Measurements from ENCODE around the gene SH3RF2.

GRCh38 chr5:146001544-146002190 lies 65.3 kb downstream of the SH3RF2 start:
- TF ChIP-seq, protein P1, sequence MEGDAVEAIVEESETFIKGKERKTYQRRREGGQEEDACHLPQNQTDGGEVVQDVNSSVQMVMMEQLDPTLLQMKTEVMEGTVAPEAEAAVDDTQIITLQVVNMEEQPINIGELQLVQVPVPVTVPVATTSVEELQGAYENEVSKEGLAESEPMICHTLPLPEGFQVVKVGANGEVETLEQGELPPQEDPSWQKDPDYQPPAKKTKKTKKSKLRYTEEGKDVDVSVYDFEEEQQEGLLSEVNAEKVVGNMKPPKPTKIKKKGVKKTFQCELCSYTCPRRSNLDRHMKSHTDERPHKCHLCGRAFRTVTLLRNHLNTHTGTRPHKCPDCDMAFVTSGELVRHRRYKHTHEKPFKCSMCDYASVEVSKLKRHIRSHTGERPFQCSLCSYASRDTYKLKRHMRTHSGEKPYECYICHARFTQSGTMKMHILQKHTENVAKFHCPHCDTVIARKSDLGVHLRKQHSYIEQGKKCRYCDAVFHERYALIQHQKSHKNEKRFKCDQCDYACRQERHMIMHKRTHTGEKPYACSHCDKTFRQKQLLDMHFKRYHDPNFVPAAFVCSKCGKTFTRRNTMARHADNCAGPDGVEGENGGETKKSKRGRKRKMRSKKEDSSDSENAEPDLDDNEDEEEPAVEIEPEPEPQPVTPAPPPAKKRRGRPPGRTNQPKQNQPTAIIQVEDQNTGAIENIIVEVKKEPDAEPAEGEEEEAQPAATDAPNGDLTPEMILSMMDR (conservative IDR thresholded peaks at IDR 0.05; ENCODE audit: low read length), result no peak
- no peak for TF ChIP-seq EZH2phosphoT487 (IDR thresholded peaks at IDR 0.05; ENCODE audit: borderline replicate concordance, low read depth, low read length)

Measured in OCI-LY7 (cell line).